Activated CD4-positive, alpha-beta T cell treated with anti-CD3 and anti-CD28 coated beads, Interleukin-2, amount 50 U/mL, for 48 hours (primary cell): ENCODE data around the gene PKLR.
A peak's percentile ranks its signal among the peaks of the same experiment; 100 is the strongest.
"Not testable (repeated sequence)": the region's sequence is repeated elsewhere in the genome, so short reads cannot be mapped to it uniquely, and the experiment has no call there.

Source experiments
- DNase-seq, 2 experiments: peaks; one replicate each; pipeline ENCODE4 v3.0.0-alpha.2; 2020

PKLR gene

GRCh38 chr1:155254228-155254713 is 47.0 kb downstream of the PKLR start:
- no peak for DNase-seq

DNA sequence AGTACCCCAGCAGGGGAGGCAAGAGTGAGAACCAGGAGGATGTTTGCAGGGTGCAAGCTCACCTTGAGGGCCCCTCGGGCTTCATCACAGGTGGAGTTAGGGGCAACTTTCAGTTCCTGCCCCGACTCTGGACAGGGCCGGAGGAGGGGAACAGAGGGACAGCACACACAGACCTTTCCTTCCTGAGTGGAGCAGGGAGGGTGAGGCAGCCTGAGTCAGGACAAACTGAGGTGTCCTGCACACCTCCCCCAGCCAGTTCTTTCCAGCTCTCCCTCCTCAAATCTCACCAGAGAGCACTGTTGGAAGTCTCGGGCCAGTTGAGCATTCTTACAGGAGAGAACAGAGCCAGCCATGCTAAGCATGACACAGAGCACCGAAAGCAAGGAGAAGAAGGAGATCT is 47.4 kb downstream of the PKLR start:
- DNase-seq, result no peak

- no peak for DNase-seq
Observed at GRCh38 chr1:155253208-155253607, 48.0 kb downstream of the PKLR start.

GRCh38 chr1:155251566-155251965 is 49.7 kb downstream of the PKLR start:
- DNase-seq, result no peak

DNA sequence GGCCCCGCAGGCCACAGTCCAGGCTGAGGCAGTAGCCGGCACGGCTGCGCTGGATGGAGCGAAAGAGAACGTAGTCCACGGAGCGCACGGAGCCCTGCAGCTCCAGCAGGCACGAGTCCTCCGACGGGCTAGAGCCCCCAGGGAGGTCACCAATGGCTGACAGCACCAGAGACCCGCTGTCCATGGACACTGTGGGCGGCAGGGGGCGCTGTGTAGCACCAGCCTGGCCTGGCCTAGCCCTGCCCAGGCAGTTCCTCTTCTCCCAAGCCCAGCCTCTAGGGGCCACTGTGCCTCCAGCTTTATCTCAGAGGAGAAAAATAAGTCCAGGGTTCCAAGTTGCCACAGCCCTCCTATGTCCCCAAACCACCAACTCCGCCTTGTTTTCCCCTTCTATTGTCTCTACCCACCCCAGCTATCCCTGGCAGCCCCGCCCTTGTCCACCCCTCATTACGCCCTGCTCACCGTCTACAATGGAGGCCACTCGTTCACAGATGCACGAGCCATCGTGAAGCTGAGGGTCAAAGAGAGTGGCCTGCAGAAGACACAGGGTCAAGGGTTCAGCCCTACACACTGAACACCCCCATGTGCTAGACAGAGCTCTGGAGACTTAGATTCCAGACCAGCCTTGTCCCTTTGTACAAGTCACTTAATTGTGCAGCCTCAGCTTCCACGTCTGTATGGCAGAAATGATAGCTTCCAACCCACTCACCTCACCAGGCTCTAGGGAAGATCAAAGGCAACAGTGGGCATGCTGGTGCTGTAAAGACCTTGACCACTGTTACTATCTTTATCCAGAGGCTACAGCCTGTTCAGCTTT is 50.4 kb downstream of the PKLR start:
- DNase-seq, result peak; percentile 98 to 99

GRCh38 chr1:155250246-155250632 is 51.0 kb downstream of the PKLR start:
- no peak for DNase-seq

DNA sequence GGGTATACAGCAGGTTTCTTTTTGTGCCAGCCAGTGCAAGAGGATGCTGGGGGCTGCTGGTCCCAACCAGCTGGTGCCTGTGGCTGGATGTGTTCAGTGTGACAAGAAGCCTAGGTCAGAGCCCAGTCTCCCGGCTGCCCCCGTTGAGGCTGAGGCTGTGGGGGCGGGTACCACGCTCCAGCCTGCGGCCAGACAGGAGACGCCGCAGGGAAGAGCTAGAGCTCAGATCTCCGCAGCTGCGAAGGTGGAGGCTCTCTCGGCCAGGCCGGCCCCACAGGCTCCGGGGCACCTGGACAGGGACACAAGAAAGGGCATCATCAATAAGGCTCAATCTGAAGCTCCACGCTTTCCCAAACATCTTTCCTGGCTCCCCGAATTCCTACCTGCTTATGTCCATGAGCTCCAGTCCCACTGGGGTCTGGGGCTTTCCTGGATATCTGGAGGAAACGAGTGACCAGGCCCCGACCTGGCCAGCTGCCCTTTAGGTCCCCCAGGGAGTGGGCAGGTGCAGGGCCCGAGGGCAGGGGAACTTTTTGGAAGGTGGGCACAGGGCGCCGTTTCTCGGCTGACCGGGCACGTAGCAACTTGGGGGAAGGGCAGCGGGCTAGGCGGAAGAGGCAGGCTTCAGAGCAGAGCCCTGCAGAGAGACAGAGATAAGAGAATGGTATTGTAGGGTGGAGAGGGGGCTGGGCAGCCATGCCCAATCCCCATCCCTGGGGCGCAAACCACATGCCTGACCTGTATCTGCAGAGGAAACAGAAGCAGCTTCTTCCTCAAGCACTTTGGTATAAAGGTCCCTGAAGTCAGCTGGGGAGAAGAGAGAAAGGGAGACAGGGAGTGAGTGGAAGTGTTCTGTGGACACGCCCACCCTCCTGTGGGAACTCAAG is 53.3 kb downstream of the PKLR start:
- no peak for DNase-seq

GRCh38 chr1:155246796-155247195 is 54.4 kb downstream of the PKLR start:
- DNase-seq, result not testable (repeated sequence)

GRCh38 chr1:155245163-155245524 is 56.1 kb downstream of the PKLR start:
- no peak for DNase-seq

- DNase-seq, result peak; percentile 94 to 96
Observed at GRCh38 chr1:155244368-155245162, 56.7 kb downstream of the PKLR start.

DNA sequence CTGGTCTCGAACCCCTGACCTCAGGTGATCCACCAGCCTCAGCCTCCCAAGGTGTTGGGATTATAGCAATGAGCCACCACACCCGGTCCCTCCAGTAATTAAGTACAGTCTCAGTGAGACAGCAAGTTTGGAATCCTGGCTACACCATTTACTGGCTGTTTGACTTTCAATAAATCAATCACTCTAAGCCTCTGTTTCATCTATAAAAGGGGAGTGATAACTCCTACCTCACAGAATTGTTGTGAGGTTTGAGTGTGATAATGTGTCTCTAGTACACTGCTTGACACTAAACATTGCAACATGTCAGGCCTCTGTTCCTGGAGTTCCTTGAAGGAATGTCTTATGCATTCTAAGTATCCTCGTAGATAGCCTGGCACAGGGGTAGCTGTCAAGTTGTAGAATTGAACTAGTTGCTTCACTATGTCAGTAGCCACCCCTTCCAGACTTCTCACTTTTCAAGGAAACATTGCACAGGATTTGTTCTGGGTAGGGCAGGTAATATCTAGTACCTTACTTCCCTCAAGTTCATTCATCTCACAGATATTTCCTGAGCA is 58.4 kb downstream of the PKLR start:
- DNase-seq, result no peak

DNA sequence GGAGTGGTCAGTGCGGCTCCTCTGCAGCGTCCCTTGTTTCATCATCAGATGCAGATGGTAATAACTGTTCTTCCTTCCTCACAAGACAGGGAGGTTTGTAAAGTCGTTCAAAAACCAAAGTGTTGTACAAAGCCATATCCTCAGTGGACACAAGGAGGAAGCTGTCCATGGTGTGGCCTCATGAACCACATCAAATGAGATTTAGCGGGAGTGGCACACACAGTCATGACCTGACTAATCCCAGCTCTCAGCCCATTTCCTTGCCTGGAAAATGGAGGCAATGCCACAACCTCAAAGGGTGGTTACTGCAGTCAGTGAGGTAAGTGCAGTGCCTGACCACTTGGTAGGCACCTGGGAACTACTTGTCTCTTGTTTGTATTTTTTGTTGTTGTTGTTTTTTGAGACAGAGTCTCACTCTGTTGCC is 59.4 kb downstream of the PKLR start:
- no peak for DNase-seq

DNA sequence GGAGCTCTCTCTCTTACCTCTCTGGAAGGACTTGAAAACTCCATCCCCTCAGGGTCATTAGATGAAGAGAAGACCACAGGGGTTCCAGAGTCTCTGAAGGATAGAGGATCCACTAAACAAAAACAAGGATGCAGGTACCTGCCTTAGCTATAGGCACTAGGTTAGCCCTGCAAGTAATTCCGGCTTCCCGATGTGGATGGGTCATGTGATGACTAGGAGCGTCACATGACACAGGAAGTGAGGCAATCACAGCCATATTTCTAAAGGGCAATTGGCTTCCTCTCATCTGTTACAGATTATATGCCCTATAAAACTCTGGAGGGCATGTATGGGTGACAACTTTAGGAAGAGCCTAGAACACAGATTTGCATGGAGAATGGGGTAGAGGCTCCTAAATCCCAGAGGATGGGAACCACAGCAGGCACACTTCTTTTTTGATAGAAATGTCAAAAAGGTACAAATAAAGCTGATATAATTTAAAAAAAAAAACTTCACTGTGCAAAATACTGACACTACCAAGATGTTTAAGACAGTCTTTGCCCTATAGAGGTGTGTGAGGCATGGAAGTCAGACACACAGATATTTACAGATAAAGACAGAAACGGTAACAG is 60.1 kb downstream of the PKLR start:
- DNase-seq, result peak; percentile 48 to 66
